IMR-90 (cell line): ENCODE results near the gene SYNC. TPM values are rescaled to one million over a fixed set of nuclear protein-coding genes. Genes with fewer than 3 reads are reported as not detected.

Source experiments
- ATAC-seq: fragments of 200-7000 bp; cut with Tn5 transposase; 2 replicates; pipeline ENCODE4 v1.9.1; 2020; ENCODE audit warnings: low read depth, mild to moderate bottlenecking, moderate library complexity
- BruUV-seq: library from RNA; stranded (reverse); fragments of 400-500 nt; replicated peaks from 2 replicates; lab custom pipeline; 2021; lab: Mats Ljungman, UMichigan
- CTCF ChIA-PET: fragments of 300-600 bp; formaldehyde crosslinking; extraction: SDS; loops from one replicate; lab custom pipeline; 2021; ENCODE audit warnings: antibody characterized with exemption; lab: Yijun Ruan, JAX
- POLR2A ChIA-PET: fragments of 300-600 bp; sonication (Branson Sonifier 250); formaldehyde crosslinking; loops from one replicate; lab custom pipeline; 2022; ENCODE audit warnings: antibody characterized with exemption; ENCODE audit not compliant: unreplicated experiment; lab: Charles Lee
- DNase-seq: peaks from one replicate; pipeline ENCODE4 v3.0.0; 2013
- H2AFZ ChIP-seq: replicated peaks from 2 replicates; pipeline ENCODE3; 2013; ENCODE audit warnings: low read length, mild to moderate bottlenecking; ENCODE audit not compliant: poor library complexity
- H2AK5ac ChIP-seq: 2 replicates; pipeline ENCODE4 v1.6.1; 2013; ENCODE audit warnings: low read depth, low read length, inconsistent platforms
- H2AK9ac ChIP-seq: replicated peaks from 2 replicates; pipeline ENCODE3; 2013; ENCODE audit warnings: mild to moderate bottlenecking, low read depth, low read length, moderate library complexity; ENCODE audit not compliant: poor library complexity
- H2BK120ac ChIP-seq: 2 replicates; pipeline ENCODE4 v1.6.1; 2013; ENCODE audit warnings: low read depth, low read length, inconsistent platforms
- H2BK15ac ChIP-seq: 3 replicates; pipeline ENCODE4 v1.6.1; 2013; ENCODE audit warnings: low read depth, low read length, inconsistent platforms
- H2BK20ac ChIP-seq: 2 replicates; pipeline ENCODE4 v1.6.1; 2013; ENCODE audit warnings: low read depth, mild to moderate bottlenecking, inconsistent platforms, low read length, moderate library complexity
- H2BK5ac ChIP-seq: 2 replicates; pipeline ENCODE4 v1.6.1; 2013; ENCODE audit warnings: mild to moderate bottlenecking, low read depth, low read length, inconsistent platforms; ENCODE audit not compliant: poor library complexity, severe bottlenecking
- H3K14ac ChIP-seq: replicated peaks from 2 replicates; pipeline ENCODE4 v1.6.1; 2013; ENCODE audit warnings: low read depth, low read length, inconsistent platforms
- H3K18ac ChIP-seq: 2 replicates; pipeline ENCODE4 v1.6.1; 2013; ENCODE audit warnings: low read depth, low read length, control low read depth
- H3K23ac ChIP-seq: 2 replicates; pipeline ENCODE4 v1.6.1; 2013; ENCODE audit warnings: low read depth, low read length, inconsistent platforms
- H3K27ac ChIP-seq: 2 replicates; pipeline ENCODE4 v1.5.1; 2013; ENCODE audit warnings: mild to moderate bottlenecking, control low read depth, low read length; ENCODE audit not compliant: insufficient read depth
- H3K27me3 ChIP-seq: 2 replicates; pipeline ENCODE4 v1.6.1; 2013; ENCODE audit warnings: low read length; ENCODE audit not compliant: control insufficient read depth, insufficient read depth
- H3K36me3 ChIP-seq: 2 replicates; pipeline ENCODE4 v1.6.1; 2013; ENCODE audit warnings: low read length, mixed read lengths; ENCODE audit not compliant: control insufficient read depth, insufficient read depth
- H3K4ac ChIP-seq: 2 replicates; pipeline ENCODE4 v1.6.1; 2013; ENCODE audit warnings: low read depth, low read length, inconsistent platforms
- H3K4me1 ChIP-seq: 2 replicates; pipeline ENCODE4 v1.6.1; 2013; ENCODE audit warnings: low read length, mixed read lengths; ENCODE audit not compliant: control insufficient read depth, insufficient read depth
- H3K4me2 ChIP-seq: 2 replicates; pipeline ENCODE4 v1.6.1; 2013; ENCODE audit warnings: low read depth, mild to moderate bottlenecking, control low read depth, low read length, moderate library complexity
- H3K4me3 ChIP-seq: 2 replicates; pipeline ENCODE4 v1.5.1; 2013; ENCODE audit warnings: low read depth, mild to moderate bottlenecking, control low read depth, low read length, moderate library complexity; ENCODE audit not compliant: insufficient read depth
- H3K56ac ChIP-seq: 2 replicates; pipeline ENCODE4 v1.6.1; 2013; ENCODE audit warnings: low read length, inconsistent platforms; ENCODE audit not compliant: insufficient read depth; ENCODE audit errors: extremely low read depth
- H3K79me1 ChIP-seq, 2 experiments: 2 replicates each; pipeline ENCODE4 v1.6.1; 2013; ENCODE audit warnings: low read length in 2 of 2, inconsistent platforms in 1 of 2, low read depth in 1 of 2
- H3K9ac ChIP-seq: 2 replicates; pipeline ENCODE4 v1.6.1; 2013; ENCODE audit warnings: low read depth, low read length, control low read depth
- H3K9me1 ChIP-seq: 2 replicates; pipeline ENCODE4 v1.6.1; 2013; ENCODE audit warnings: low read length, inconsistent platforms; ENCODE audit not compliant: insufficient read depth
- H3K9me3 ChIP-seq: 2 replicates; pipeline ENCODE4 v1.6.1; 2013; ENCODE audit warnings: low read length; ENCODE audit not compliant: control insufficient read depth, insufficient read depth
- H4K20me1 ChIP-seq: 2 replicates; pipeline ENCODE4 v1.6.1; 2013; ENCODE audit warnings: low read length, inconsistent platforms; ENCODE audit not compliant: insufficient read depth
- H4K5ac ChIP-seq: 2 replicates; pipeline ENCODE4 v1.6.1; 2013; ENCODE audit warnings: mild to moderate bottlenecking, low read depth, low read length, control low read depth
- H4K8ac ChIP-seq, 2 experiments: 2 replicates each; pipeline ENCODE4 v1.6.1; 2013; ENCODE audit warnings: low read depth in 2 of 2, low read length in 2 of 2, control low read depth in 1 of 2, inconsistent platforms in 1 of 2
- H4K91ac ChIP-seq: 2 replicates; pipeline ENCODE4 v1.6.1; 2013; ENCODE audit warnings: low read depth, low read length, inconsistent platforms; ENCODE audit not compliant: insufficient read depth
- BHLHE40 ChIP-seq: fragments of 150-350 bp; IDR thresholded peaks from 2 replicates; pipeline ENCODE4 v1.6.1; 2016; ENCODE audit warnings: mild to moderate bottlenecking, low read depth, low read length
- CEBPB ChIP-seq: IDR thresholded peaks from 2 replicates; pipeline ENCODE4 v1.6.1; 2012; ENCODE audit warnings: low read depth, low read length, improper control_type of control experiment
- CHD1 ChIP-seq: IDR thresholded peaks from 2 replicates; pipeline ENCODE4 v1.6.1; 2012; ENCODE audit warnings: low read depth, low read length, improper control_type of control experiment
- MAFK ChIP-seq: IDR thresholded peaks from 2 replicates; pipeline ENCODE4 v1.6.1; 2012; ENCODE audit warnings: low read depth, low read length, improper control_type of control experiment
- MAZ ChIP-seq: IDR thresholded peaks from 2 replicates; pipeline ENCODE4 v1.6.1; 2012; ENCODE audit warnings: low read depth, mild to moderate bottlenecking, low read length, improper control_type of control experiment, moderate library complexity, borderline replicate concordance
- NFE2L2 ChIP-seq: fragments of 150-350 bp; IDR thresholded peaks from 2 replicates; pipeline ENCODE4 v1.6.1; 2016; ENCODE audit warnings: low read depth, mild to moderate bottlenecking, low read length
- POLR2A ChIP-seq: IDR thresholded peaks from 2 replicates; pipeline ENCODE4 v1.6.1; 2012; ENCODE audit warnings: mild to moderate bottlenecking, low read depth, low read length
- RCOR1 ChIP-seq: IDR thresholded peaks from 2 replicates; pipeline ENCODE4 v1.6.1; 2012; ENCODE audit warnings: mild to moderate bottlenecking, low read length, improper control_type of control experiment; ENCODE audit not compliant: insufficient replicate concordance
- RFX5 ChIP-seq: IDR thresholded peaks from 2 replicates; pipeline ENCODE4 v1.8.0; 2012; ENCODE audit warnings: low read depth, mild to moderate bottlenecking, low read length, moderate library complexity
- WGBS, 2 experiments: methylation state at CpG; one replicate each; pipeline versions ENCODE4 v1.1.5 to v1.1.7; 2013; ENCODE audit warnings: missing lambda C conversion rate in 2 of 2; ENCODE audit not compliant: insufficient read length in 1 of 2; ENCODE audit errors: extremely low coverage in 2 of 2; 5-methylcytosine and 5-hydroxymethylcytosine counted together
- dilution Hi-C: fragments of 300-500 bp; cut with HindIII; formaldehyde crosslinking; loops from one replicate; pipeline ENCODE4 v1.14.3; 2018; ENCODE audit warnings: low sequenced_read_pairs; ENCODE audit not compliant: unreplicated experiment
- in situ Hi-C: fragments of 300-500 bp; cut with MboI; formaldehyde crosslinking; loops from 3 replicates; pipeline ENCODE4 v1.14.3; 2019; ENCODE audit warnings: low sequenced_read_pairs, inconsistent platforms, mixed read lengths
- intact Hi-C: fragments of 100-400 bp; cut with micrococcal nuclease; formaldehyde crosslinking; loops from 2 replicates; pipeline ENCODE4 v1.10.0; 2022
- polyA plus RNA-seq, 3 experiments: library from polyadenylated mRNA; depleted of rRNA; stranded (reverse); fragments of >200 nt; gene quantifications; 2 replicates each; pipeline ENCODE4 v1.2.3, GENCODE V29; 2012; ENCODE audit warnings: low replicate concordance in 1 of 3
- total RNA-seq: library from RNA; depleted of rRNA; stranded (reverse); fragments of >200 nt; gene quantifications from 2 replicates; pipeline ENCODE4 v1.2.3, GENCODE V29; 2012
- TF ChIP-seq, protein P1 (sequence below): fragments of 150-350 bp; IDR thresholded peaks from 2 replicates; pipeline ENCODE4 v1.6.1; 2017; ENCODE audit warnings: mild to moderate bottlenecking, antibody characterized with exemption, low read length, low read depth
- TF ChIP-seq, protein P2 (sequence below): conservative IDR thresholded peaks from 2 replicates; pipeline ENCODE4 v1.5.1; 2012; ENCODE audit warnings: mild to moderate bottlenecking, low read depth, low read length, improper control_type of control experiment
- TF ChIP-seq, protein P3 (sequence below): fragments of 150-350 bp; IDR thresholded peaks from 2 replicates; pipeline ENCODE4 v1.6.1; 2016; ENCODE audit warnings: low read depth, mild to moderate bottlenecking, low read length, moderate library complexity, borderline replicate concordance

Gene SYNC
- total and polyA plus RNA-seq, 2 of the 4 experiments (the other 2 are of a cell fraction) = 48.9 to 103 TPM

DNA sequence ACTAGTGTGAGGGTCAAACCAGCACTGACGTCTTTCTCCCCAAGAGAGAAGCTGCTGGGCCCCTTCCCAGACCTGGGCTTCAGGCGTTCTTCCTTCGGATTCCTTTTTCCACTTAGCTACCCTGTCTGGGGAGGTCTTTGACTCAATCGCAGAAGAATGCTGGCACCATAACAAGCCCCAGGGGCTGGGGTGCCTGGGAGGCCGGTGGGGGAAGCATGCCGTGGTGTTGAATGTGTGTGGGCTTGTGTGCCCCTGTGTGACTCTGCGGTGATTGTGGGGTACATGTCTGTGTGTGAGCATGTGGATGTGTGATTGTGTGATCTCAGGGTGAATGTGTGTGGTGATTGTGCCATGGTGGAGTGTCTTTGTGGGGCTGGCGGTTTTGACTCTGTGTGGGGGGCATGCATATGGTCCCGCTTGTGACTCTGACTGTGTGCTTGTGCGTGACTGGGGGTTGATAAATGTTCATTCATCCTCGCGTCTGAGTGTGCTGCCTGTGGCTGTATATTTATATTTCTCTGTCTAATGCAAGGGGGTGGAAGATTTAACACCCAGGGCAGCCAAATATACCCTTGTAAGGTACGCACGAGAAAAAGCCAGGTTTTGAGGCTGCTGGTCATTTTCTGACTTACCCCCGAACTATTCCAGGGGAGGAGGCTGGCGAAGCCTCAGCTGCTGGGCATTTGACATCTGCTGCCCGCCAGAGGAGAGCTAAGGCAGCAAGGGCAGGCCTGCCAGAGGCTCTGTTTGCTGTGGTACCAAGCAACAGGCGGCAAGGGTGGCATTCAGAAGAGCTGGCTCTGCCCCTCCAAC is 1.1 kb upstream of the SYNC start:
- Histone ChIP-seq H2BK5ac (peak overlapping the region; percentile 100), H3K4ac (peak overlapping the region; percentile 99), H2AK5ac (peak overlapping the region; percentile 98), H3K18ac (peak overlapping the region; percentile 99), H4K8ac (peak overlapping the region; percentile 81 to 99), H2AFZ (peak overlapping the region; percentile 93), H3K14ac (peak overlapping the region; percentile 98), H3K9me1 (0 out of 2 replicates have a peak, but pooled peaks cover 9% of the 10 kb centered on the region), H4K5ac (peak overlapping the region; percentile 99), H4K91ac (peak overlapping the region; percentile 96), H2BK120ac (peak overlapping the region; percentile 99), H2AK9ac (peak overlapping the region; percentile 100), H3K27me3 (no peaks in the 10 kb centered on the region), H2BK15ac (peak overlapping the region; percentile 65; the same call in 2 of the 3 replicates), H3K27ac (peak overlapping the region; percentile 97), H3K23ac (peak overlapping the region; percentile 100), H3K4me1 (peaks cover 15% of the 10 kb centered on the region), H2BK20ac (peak overlapping the region; percentile 100), H3K9me3 (peaks cover 3% of the 10 kb centered on the region; the same call in 1 of the 2 replicates), H3K4me3 (peak overlapping the region; percentile 77), H3K79me1 (peaks cover 19 to 31% of the 10 kb centered on the region in 2 experiments), H3K36me3 (no peaks in the 10 kb centered on the region), H4K20me1 (no peaks in the 10 kb centered on the region; the same call in 1 of the 2 replicates), H3K56ac (peak overlapping the region; percentile 92), H3K4me2 (peak overlapping the region; percentile 92), H3K9ac (peak overlapping the region; percentile 96)
- 0% methylated on average over 3 of the region's 18 CpGs; no CpG with 5 or more reads in 1 of the 2 experiments for WGBS, 2 experiments
- POLR2A ChIA-PET = interaction anchor here (0.6 kb wide), 1 partner anchor 16 kb away, joined by 5 read pairs; no protein-coding TSS in a partner anchor
- DNase-seq = peak; percentile 99
- CTCF ChIA-PET = interaction anchor here (1.3 to 1.7 kb wide), 2 partner anchors 9 to 70 kb away, joined by 4 to 6 read pairs; no protein-coding TSS in a partner anchor
- dilution Hi-C loops = no loop called here
- peak; percentile 59 for ATAC-seq
- intact Hi-C loops = loop anchor here (2.0 to 10.0 kb wide), 2 partner anchors 53 to 391 kb away; partner anchors contain the start of genes RBBP4 and ZBTB8OS
- in situ Hi-C loops = no loop called here
- no TSS peak for BruUV-seq
- TF ChIP-seq BHLHE40 (peak; percentile 96), NFE2L2 (no peak), CEBPB (peak; percentile 82), RCOR1 (peak; percentile 51), RFX5 (no peak), MAZ (peak; percentile 87), POLR2A (peak; percentile 86), MAFK (no peak; the same call in 1 of the 2 replicates), CHD1 (0 out of 2 replicates have a peak, but pooled peaks have one; percentile 35)
- TF ChIP-seq, protein P1, sequence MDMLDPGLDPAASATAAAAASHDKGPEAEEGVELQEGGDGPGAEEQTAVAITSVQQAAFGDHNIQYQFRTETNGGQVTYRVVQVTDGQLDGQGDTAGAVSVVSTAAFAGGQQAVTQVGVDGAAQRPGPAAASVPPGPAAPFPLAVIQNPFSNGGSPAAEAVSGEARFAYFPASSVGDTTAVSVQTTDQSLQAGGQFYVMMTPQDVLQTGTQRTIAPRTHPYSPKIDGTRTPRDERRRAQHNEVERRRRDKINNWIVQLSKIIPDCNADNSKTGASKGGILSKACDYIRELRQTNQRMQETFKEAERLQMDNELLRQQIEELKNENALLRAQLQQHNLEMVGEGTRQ = no peak
- TF ChIP-seq, protein P2, sequence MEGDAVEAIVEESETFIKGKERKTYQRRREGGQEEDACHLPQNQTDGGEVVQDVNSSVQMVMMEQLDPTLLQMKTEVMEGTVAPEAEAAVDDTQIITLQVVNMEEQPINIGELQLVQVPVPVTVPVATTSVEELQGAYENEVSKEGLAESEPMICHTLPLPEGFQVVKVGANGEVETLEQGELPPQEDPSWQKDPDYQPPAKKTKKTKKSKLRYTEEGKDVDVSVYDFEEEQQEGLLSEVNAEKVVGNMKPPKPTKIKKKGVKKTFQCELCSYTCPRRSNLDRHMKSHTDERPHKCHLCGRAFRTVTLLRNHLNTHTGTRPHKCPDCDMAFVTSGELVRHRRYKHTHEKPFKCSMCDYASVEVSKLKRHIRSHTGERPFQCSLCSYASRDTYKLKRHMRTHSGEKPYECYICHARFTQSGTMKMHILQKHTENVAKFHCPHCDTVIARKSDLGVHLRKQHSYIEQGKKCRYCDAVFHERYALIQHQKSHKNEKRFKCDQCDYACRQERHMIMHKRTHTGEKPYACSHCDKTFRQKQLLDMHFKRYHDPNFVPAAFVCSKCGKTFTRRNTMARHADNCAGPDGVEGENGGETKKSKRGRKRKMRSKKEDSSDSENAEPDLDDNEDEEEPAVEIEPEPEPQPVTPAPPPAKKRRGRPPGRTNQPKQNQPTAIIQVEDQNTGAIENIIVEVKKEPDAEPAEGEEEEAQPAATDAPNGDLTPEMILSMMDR = no peak
- TF ChIP-seq, protein P3, sequence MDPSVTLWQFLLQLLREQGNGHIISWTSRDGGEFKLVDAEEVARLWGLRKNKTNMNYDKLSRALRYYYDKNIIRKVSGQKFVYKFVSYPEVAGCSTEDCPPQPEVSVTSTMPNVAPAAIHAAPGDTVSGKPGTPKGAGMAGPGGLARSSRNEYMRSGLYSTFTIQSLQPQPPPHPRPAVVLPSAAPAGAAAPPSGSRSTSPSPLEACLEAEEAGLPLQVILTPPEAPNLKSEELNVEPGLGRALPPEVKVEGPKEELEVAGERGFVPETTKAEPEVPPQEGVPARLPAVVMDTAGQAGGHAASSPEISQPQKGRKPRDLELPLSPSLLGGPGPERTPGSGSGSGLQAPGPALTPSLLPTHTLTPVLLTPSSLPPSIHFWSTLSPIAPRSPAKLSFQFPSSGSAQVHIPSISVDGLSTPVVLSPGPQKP = no peak
